Loucy (cell line): ENCODE measurements around the gene UBE4A.

Source experiments
- CTCF ChIP-seq: fragments of 200-600 bp; sonication (generic); conservative IDR thresholded peaks from 2 replicates; pipeline ENCODE4 v1.5.1; 2014; ENCODE audit warnings: mild to moderate bottlenecking, antibody characterized with exemption, low read length
- EZH2phosphoT487 ChIP-seq: fragments of 200-600 bp; IDR thresholded peaks from 2 replicates; pipeline ENCODE4 v1.6.1; 2018; ENCODE audit warnings: antibody characterized with exemption, mild to moderate bottlenecking, moderate library complexity, borderline replicate concordance

- no peak for TF ChIP-seq CTCF
- TF ChIP-seq EZH2phosphoT487 = no peak
Measured at GRCh38 chr11:118415739-118416068, 56.3 kb downstream of the UBE4A start.
